Activated CD4-positive, alpha-beta T cell treated with anti-CD3 and anti-CD28 coated beads for 36 hours (primary cell): Measurements from ENCODE around the gene ZNF740. TPM values are rescaled to one million over a fixed set of nuclear protein-coding genes. Genes with fewer than 3 reads are reported as not detected.
A peak's percentile ranks its signal among the peaks of the same experiment; 100 is the strongest.
"Not testable (repeated sequence)": the region's sequence is repeated elsewhere in the genome, so short reads cannot be mapped to it uniquely, and the experiment has no call there.

ENCODE experiments used
- ATAC-seq: fragments of 200-7000 bp; cut with Tn5 transposase; one replicate; pipeline ENCODE4 v1.10.0; 2021; ENCODE audit warnings: mild to moderate bottlenecking, moderate library complexity
- CTCF ChIA-PET: fragments of 350-600 bp; sonication (Branson Sonifier 250); formaldehyde crosslinking; loops from one replicate; lab custom pipeline; 2021; ENCODE audit warnings: antibody characterized with exemption; lab: Charles Lee
- POLR2A ChIA-PET: fragments of 350-600 bp; sonication (Branson Sonifier 250); formaldehyde crosslinking; loops from one replicate; lab custom pipeline; 2021; ENCODE audit warnings: antibody characterized with exemption, inconsistent platforms; lab: Charles Lee
- DNase-seq: peaks from one replicate; pipeline ENCODE4 v3.0.0-alpha.2; 2020
- H3K27ac Mint-ChIP-seq: one replicate; pipeline ENCODE4 v1.8.0; 2021; ENCODE audit warnings: mixed read lengths
- H3K27me3 Mint-ChIP-seq: one replicate; pipeline ENCODE4 v1.8.0; 2021; ENCODE audit warnings: mixed read lengths
- H3K36me3 Mint-ChIP-seq: one replicate; pipeline ENCODE4 v1.8.0; 2021; ENCODE audit warnings: low read depth, mixed read lengths
- H3K4me1 Mint-ChIP-seq: one replicate; pipeline ENCODE4 v1.8.0; 2021; ENCODE audit warnings: mixed read lengths
- H3K4me3 Mint-ChIP-seq: one replicate; pipeline ENCODE4 v1.8.0; 2021; ENCODE audit warnings: mild to moderate bottlenecking, moderate library complexity, mixed read lengths
- H3K9me3 Mint-ChIP-seq: one replicate; pipeline ENCODE4 v1.8.0; 2021; ENCODE audit warnings: low read depth, mixed read lengths
- intact Hi-C, 2 experiments: fragments of 100-400 bp; cut with DNase I in 1 of 2; cut with micrococcal nuclease in 1 of 2; formaldehyde crosslinking; loops; one replicate each; pipeline versions ENCODE4 v1.14.2 to v1.15.1; 2022 to 2024; cut with DNase I, micrococcal nuclease
- total RNA-seq, 2 experiments: library from RNA; stranded (reverse); gene quantifications; one replicate each; pipeline ENCODE4 v1.2.3, GENCODE V29; 2021

ZNF740 gene
- total RNA-seq, 2 experiments from 2014 or later = 34.9 to 40.2 TPM

DNA sequence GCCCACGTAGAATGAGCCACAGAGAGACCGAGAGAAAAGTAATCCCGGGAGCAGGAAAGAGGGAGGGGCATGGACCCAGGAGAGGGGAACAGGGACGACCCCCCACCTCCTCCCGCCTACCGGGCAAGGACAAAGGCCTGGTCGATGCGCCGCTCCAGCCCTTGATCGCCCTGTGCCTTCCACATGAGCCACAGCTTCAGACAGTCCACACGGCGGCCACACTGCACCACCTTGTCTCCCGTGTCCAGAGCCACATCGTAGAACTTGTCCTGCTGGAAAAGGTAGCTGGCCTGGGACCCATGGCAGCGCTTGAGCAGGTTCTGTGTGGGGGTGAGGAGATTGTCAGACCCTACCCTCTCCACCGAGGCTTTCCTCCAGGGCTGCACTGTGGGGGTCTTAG, 20.5 kb upstream of the ZNF740 start:
- Mint-ChIP-seq H3K4me1 (peaks cover 11% of the 10 kb centered on the region), H3K36me3 (no peaks in the 10 kb centered on the region), H3K27ac (no peak overlapping the region), H3K27me3 (no peaks in the 10 kb centered on the region), H3K9me3 (no peaks in the 10 kb centered on the region), H3K4me3 (peak overlapping the region; percentile 27)
- no peak for DNase-seq
- intact Hi-C loops = loop anchor here (1.0 to 2.0 kb wide), 12 partner anchors 20 to 185 kb away; partner anchors contain the start of genes PFDN5 (in 2 of the 2), AAAS (in 1 of the 2), CSAD (in 1 of the 2) and ESPL1 (in 1 of the 2)
- ATAC-seq = no peak
- ChIA-PET POLR2A (interaction anchor here (0.6 to 1.3 kb wide), 3 partner anchors 21 to 100 kb away, joined by 3 to 4 read pairs (median 3); partner anchors contain the start of gene CSAD), CTCF (interaction anchor here (0.6 to 7.7 kb wide), 51 partner anchors 9 to 1817 kb away, joined by 3 to 94 read pairs (median 4); partner anchors contain the start of genes AAAS, CSAD, ESPL1 and PFDN5)

DNA sequence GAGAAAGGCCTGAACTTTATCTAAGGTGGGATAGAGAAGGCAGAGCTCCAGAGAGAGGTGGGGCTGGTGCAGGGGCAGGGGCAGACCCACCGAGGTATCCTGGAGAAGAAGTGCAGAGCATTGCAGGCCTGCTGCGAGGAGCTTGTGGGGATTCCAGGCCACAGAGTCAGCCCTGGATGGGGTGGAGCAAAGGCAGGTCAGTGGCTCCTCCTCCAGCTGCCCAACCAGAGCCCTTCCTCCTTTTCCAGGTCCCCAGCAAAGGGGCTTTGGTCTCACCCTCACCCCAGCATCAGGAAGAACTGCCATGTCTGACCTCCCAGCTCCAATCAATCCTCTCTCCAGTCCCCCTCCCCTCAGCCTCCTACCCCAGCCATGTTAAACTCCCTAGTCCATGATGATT, 19.8 kb upstream of the ZNF740 start:
- Mint-ChIP-seq H3K9me3 (no peaks in the 10 kb centered on the region), H3K27me3 (no peaks in the 10 kb centered on the region), H3K36me3 (no peaks in the 10 kb centered on the region), H3K27ac (no peak overlapping the region), H3K4me1 (peaks cover 11% of the 10 kb centered on the region), H3K4me3 (no peak overlapping the region)
- ATAC-seq (no peak), DNase-seq (no peak)
- POLR2A ChIA-PET = no interaction called here
- intact Hi-C loops = no loop called here
- CTCF ChIA-PET = interaction anchor here (0.6 to 7.7 kb wide), 33 partner anchors 8 to 939 kb away, joined by 3 to 94 read pairs (median 4); partner anchors contain the start of genes AAAS, ESPL1 and SOAT2

DNA sequence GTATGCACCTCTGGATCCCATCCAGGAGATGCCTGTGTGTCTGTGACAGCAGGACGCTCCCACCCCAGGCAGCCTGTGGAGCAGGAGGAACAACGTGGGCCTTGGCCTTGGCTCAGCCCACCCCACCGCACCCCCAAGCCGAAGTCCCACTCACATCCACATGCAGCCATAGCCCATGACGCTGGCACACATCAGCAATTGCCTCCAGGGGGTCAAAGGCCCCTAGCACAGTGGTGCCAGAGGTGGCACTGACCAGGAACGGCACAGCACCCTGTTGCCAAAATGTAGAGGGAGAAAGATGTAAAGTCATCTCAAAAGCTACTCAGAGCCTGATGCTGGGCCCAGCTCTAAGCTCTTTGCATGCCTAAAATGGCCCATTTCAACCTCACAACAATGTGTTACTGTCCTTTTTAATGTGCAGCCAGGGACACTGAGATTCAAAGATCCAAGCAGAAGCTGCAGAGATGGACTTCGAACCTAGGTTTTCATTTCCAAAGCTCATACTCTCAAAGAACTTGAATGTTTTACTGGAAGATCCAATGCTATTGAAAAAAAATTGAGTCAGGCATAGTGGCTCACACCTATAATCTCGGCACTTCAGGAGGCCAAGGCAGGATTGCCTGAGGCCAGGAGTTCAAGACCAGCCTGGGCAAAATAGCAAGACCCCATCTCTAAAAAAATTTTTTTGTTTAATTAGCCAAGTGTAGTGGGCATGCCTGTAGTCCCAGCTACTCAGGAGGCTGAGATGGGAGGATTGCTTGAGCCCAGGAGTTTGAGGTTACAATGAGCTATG, 19.2 kb upstream of the ZNF740 start:
- ChIA-PET POLR2A (interaction anchor here (0.6 kb wide), 1 partner anchor 24 kb away, joined by 3 read pairs; no protein-coding TSS in a partner anchor), CTCF (interaction anchor here (0.7 to 7.7 kb wide), 19 partner anchors 8 to 940 kb away, joined by 3 to 94 read pairs (median 9); partner anchors contain the start of genes AAAS, ESPL1 and SOAT2)
- Mint-ChIP-seq H3K27me3 (no peaks in the 10 kb centered on the region), H3K4me3 (no peak overlapping the region), H3K4me1 (peaks cover 13% of the 10 kb centered on the region), H3K27ac (no peak overlapping the region), H3K36me3 (no peaks in the 10 kb centered on the region), H3K9me3 (no peaks in the 10 kb centered on the region)
- intact Hi-C loops = no loop called here
- no peak for ATAC-seq
- DNase-seq = no peak

DNA sequence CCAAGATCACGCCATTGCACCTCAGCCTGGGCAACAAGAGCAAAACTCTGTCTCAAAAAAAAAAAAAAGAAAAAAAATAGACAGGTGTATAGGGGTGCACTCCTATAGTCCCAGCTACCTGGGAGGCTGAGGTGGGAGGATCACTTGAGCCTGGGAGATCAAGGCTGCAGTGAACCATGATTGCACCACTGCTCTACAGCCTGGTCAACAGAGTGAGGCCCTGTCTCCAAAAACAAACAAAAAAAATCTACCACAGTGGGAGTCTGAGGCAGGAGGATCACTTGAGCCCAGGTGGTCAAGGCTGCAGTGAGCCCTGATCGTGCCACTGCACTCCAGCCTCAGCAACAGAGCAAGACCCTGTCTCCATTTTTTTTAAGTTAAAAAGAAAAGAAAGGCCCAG, 17.5 kb upstream of the ZNF740 start:
- H3K9me3 Mint-ChIP-seq, H3K4me3 Mint-ChIP-seq, H3K27me3 Mint-ChIP-seq, ATAC-seq, intact Hi-C loops, H3K36me3 Mint-ChIP-seq, H3K27ac Mint-ChIP-seq, POLR2A ChIA-PET, DNase-seq: not testable (repeated sequence)
- CTCF ChIA-PET = interaction anchor here (1.2 to 7.7 kb wide), 2 partner anchors 25 to 35 kb away, joined by 4 to 94 read pairs; no protein-coding TSS in a partner anchor
- H3K4me1 Mint-ChIP-seq = peaks cover 14% of the 10 kb centered on the region

DNA sequence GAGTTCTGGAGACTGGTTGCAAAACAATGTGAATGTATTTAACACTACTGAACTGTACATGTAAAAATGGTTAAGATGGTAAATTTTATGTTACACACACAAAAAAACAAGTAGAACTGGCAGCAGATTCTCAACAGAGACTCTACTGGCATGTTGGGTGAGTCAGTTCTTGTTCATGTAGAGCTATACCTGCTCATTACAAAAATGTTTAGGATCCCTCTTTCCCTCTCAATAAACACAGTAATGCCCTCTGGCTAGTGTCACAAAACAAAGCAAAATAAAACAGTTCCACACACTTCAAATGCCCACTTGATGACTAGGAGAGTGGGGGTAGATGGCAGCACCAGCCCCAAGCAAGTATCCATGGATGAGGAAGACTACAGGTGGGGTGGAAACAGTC, 13.7 kb upstream of the ZNF740 start:
- Mint-ChIP-seq H3K9me3 (no peaks in the 10 kb centered on the region), H3K36me3 (peaks cover 9% of the 10 kb centered on the region)
- CTCF ChIA-PET = interaction anchor here (0.6 kb wide), 2 partner anchors 733 to 1132 kb away, joined by 3 read pairs; no protein-coding TSS in a partner anchor

DNA sequence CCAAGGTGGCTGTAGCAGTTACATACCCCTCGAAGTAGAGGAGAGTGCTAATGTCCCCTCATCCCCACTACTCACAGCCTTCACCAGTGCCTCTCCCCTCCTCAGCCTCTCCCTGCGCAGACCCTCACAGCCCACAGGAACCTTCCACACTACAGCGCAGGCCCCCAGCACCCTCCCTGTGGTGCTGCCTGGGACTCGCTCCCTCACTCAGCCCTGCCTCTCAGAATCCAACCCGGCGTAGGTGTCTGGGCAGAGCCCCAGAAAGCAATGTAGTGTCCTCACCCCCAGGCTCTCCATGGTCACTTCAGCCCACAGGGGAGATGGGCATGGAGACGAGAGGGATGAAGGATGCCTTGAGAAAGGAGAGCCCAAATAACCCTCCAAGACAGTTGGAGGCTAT, 10.9 kb upstream of the ZNF740 start:
- no peaks in the 10 kb centered on the region for H3K27me3 Mint-ChIP-seq
- no peaks in the 10 kb centered on the region for H3K9me3 Mint-ChIP-seq
- H3K4me1 Mint-ChIP-seq = peaks cover 3% of the 10 kb centered on the region
- CTCF ChIA-PET = no interaction called here
- H3K4me3 Mint-ChIP-seq = no peak overlapping the region
- ATAC-seq = no peak
- H3K36me3 Mint-ChIP-seq = peaks cover 9% of the 10 kb centered on the region
- no peak overlapping the region for H3K27ac Mint-ChIP-seq
- POLR2A ChIA-PET = no interaction called here
- intact Hi-C loops = no loop called here
- DNase-seq = no peak

More for the DNA sequence above, 13.7 kb upstream of the ZNF740 start:
- intact Hi-C loops = no loop called here
- DNase-seq (no peak), ATAC-seq (no peak)
- peaks cover 3% of the 10 kb centered on the region for H3K4me1 Mint-ChIP-seq
- no peak overlapping the region for H3K4me3 Mint-ChIP-seq
- H3K27me3 Mint-ChIP-seq = no peaks in the 10 kb centered on the region
- no peak overlapping the region for H3K27ac Mint-ChIP-seq
- POLR2A ChIA-PET = no interaction called here

DNA sequence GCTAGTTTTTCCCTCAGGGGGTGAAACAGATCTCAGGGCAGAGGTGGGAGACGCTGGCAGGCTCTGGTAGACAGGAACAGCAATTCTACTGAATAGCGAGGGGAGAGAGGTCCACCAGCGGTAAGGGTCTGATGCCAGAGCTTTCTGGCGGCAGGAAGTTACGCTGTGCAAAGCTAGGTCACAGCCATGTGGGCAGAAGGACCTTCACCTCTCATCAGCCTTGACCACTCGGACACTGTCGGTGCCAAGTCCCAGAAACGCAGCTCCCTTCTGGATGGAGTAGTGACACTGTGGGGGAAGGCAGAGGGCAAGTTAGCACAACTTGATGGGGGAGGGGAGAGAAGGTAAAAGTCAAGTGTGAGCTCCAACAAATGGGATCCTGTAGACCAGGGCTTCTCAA, 10.3 kb upstream of the ZNF740 start:
- no peak for ATAC-seq
- Mint-ChIP-seq H3K36me3 (peaks cover 9% of the 10 kb centered on the region), H3K4me1 (peaks cover 3% of the 10 kb centered on the region), H3K27me3 (no peaks in the 10 kb centered on the region), H3K4me3 (no peak overlapping the region), H3K27ac (no peak overlapping the region), H3K9me3 (no peaks in the 10 kb centered on the region)
- ChIA-PET POLR2A (no interaction called here), CTCF (no interaction called here)
- intact Hi-C loops = no loop called here
- DNase-seq = no peak

DNA sequence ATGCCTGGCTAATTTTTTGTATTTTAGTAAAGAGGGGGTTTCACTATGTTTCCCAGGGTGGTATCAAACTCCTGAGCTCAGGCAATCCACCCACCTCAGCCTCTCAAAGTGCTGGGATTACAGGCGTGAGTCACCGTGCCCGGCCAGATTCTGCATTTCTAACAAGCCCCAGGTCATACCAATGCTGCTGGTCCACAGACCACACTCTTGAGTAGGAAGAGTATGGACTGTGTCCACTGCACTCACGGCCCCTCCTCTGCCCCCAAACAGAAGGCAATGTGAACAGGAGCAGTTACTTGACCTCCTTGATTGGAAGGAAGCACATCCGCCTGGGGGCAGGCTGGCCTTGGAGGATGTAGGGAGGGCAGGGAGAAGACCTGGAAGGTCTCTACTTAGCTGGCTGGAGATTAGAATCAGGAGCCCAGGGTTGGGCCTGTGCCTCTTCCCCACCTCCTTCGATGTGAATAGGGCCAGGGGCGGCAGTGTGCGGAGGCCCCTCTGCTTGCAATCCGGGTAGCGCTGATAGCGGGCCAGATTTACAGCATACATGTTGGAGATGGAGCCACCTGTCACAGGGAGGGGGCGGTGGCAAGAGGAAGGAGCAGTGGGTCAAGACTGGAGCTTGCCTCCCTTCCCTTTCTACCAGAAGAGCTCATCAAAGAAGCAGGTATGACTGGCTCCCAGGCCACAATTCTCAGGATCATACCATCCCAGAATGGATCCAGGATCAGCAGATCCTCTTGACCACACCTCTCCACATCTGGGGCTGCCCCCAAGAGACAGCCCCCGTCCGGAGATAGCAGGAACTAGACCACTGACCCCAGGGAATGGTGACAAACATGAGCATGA, 9.4 kb upstream of the ZNF740 start:
- ChIA-PET POLR2A (no interaction called here), CTCF (interaction anchor here (0.7 kb wide), 1 partner anchor 11 kb away, joined by 3 read pairs; no protein-coding TSS in a partner anchor)
- no peaks in the 10 kb centered on the region for H3K27me3 Mint-ChIP-seq
- peaks cover 9% of the 10 kb centered on the region for H3K36me3 Mint-ChIP-seq
- no peak overlapping the region for H3K27ac Mint-ChIP-seq
- no peak overlapping the region for H3K4me3 Mint-ChIP-seq
- H3K9me3 Mint-ChIP-seq = no peaks in the 10 kb centered on the region
- peaks cover 9% of the 10 kb centered on the region for H3K4me1 Mint-ChIP-seq
- intact Hi-C loops = no loop called here
- DNase-seq (no peak), ATAC-seq (no peak)

DNA sequence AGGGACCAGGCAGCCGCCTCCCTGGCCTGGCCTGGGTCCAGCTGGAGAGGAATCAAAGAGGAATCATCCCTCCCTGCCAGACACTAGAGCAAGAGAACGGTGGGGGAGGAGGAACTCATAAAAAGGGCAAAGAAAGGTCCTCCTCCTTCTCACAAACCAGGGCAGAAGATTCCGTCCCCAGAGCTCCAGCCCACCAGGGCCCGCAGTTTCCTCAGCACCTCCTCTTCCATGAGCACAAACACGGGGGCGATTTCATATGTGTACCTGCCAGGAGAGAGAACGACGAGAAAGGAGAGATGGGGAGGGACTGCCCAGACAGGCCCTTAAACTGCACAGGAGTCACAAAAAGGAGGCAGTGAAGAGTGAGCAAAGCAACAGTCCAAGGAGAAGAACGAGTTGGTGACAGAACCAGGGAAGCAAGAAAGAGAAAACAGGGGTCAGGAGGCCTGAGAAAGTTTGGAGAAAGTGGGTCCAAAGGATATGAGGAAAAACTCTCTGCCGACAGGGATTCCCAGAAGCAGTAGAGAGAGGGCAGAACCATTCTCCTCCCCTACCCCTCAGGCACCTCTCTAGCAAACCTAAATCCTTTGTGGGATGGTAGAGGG, 8.7 kb upstream of the ZNF740 start:
- ATAC-seq = no peak
- CTCF ChIA-PET = interaction anchor here (0.7 kb wide), 1 partner anchor 11 kb away, joined by 3 read pairs; no protein-coding TSS in a partner anchor
- no peaks in the 10 kb centered on the region for H3K9me3 Mint-ChIP-seq

DNA sequence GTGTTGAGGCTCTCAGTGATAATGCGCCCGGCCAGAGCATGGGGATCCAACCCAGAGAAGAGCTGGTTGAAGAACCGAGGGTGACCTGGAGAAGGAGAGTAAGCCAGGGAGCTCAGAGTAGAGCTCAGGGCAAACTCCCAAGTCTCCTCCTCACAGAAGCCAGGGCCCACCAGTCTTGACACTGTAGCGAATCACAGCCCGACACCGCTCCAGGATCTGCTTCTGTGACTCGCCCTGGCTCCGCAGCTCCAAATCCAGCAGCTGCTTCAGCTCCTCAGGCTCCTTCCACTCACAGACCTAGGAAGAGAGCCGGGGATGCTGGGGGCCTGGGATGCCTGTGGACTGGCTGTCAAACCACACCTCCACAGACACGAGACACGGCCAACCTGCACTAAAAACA, 8.2 kb upstream of the ZNF740 start:
- ChIA-PET CTCF (interaction anchor here (1.0 kb wide), 1 partner anchor 13 kb away, joined by 4 read pairs; no protein-coding TSS in a partner anchor), POLR2A (interaction anchor here (0.5 kb wide), 1 partner anchor 1219 kb away, joined by 3 read pairs; no protein-coding TSS in a partner anchor)
- Mint-ChIP-seq H3K36me3 (peaks cover 9% of the 10 kb centered on the region), H3K27ac (no peak overlapping the region), H3K27me3 (no peaks in the 10 kb centered on the region), H3K4me1 (peaks cover 7% of the 10 kb centered on the region), H3K9me3 (no peaks in the 10 kb centered on the region), H3K4me3 (no peak overlapping the region)
- intact Hi-C loops = no loop called here
- DNase-seq (no peak), ATAC-seq (no peak)

More for the DNA sequence above, 8.7 kb upstream of the ZNF740 start:
- intact Hi-C loops = no loop called here
- no peak overlapping the region for H3K4me3 Mint-ChIP-seq
- H3K4me1 Mint-ChIP-seq = peaks cover 7% of the 10 kb centered on the region
- no peak overlapping the region for H3K27ac Mint-ChIP-seq
- H3K27me3 Mint-ChIP-seq = no peaks in the 10 kb centered on the region
- no peak for DNase-seq
- H3K36me3 Mint-ChIP-seq = peaks cover 9% of the 10 kb centered on the region
- POLR2A ChIA-PET = no interaction called here
